Neutrophil (primary cell): ENCODE results near the gene MAGEA4.

ENCODE experiments used
- H3K27ac ChIP-seq: fragments of 200-600 bp; sonication (generic); 2 replicates; pipeline ENCODE4 v1.5.1; 2016; ENCODE audit warnings: mild to moderate bottlenecking, moderate library complexity
- H3K27me3 ChIP-seq: fragments of 200-600 bp; sonication (generic); 2 replicates; pipeline ENCODE4 v1.6.0; 2016; ENCODE audit warnings: mild to moderate bottlenecking
- H3K36me3 ChIP-seq: fragments of 200-600 bp; sonication (generic); 2 replicates; pipeline ENCODE4 v1.5.1; 2017
- H3K4me1 ChIP-seq, 2 experiments: fragments of 200-600 bp in 1 of 2; sonication (generic) in 1 of 2; 1 replicate in 1 of 2; 2 replicates in 1 of 2; pipeline versions ENCODE4 v1.5.1 to v1.6.1; 2013 to 2016; ENCODE audit warnings: low read depth in 1 of 2, low read length in 1 of 2, mild to moderate bottlenecking in 1 of 2, moderate library complexity in 1 of 2; ENCODE audit not compliant: control insufficient read depth in 1 of 2, insufficient read depth in 1 of 2
- H3K4me3 ChIP-seq, 2 experiments: fragments of 200-600 bp in 1 of 2; sonication (generic) in 1 of 2; 1 replicate in 1 of 2; 2 replicates in 1 of 2; pipeline ENCODE4 v1.5.1; 2013 to 2016; ENCODE audit warnings: low read depth in 1 of 2, low read length in 1 of 2, mild to moderate bottlenecking in 1 of 2, moderate library complexity in 1 of 2
- H3K9me3 ChIP-seq: fragments of 200-600 bp; sonication (generic); 2 replicates; pipeline ENCODE4 v1.5.1; 2016
- TF ChIP-seq, protein P1 (sequence below): fragments of 200-600 bp; sonication (generic); IDR thresholded peaks from 2 replicates; pipeline ENCODE4 v1.5.1; 2016; ENCODE audit warnings: antibody characterized with exemption

The MAGEA4 gene

DNA sequence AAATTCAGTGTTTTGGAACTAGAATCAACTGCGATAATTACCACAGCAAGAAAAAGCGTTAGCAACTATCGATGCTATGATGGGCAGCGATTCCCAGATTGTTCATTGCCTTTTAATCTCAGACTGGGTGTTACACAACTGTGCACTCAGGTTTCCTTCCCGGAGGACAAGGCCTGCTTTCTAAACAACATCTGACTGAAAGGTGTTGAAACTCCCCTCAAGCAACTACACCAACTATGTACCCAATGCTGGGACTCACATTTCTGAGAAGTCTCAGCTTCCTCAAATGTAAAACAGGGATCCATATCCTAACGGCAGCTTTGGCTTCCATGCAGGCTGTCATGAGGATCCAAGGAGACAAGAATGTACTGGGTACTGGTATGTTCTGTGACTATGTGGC lies 53.5 kb downstream of the MAGEA4 start:
- Histone ChIP-seq H3K4me3 (no peak overlapping the region), H3K27me3 (no peaks in the 10 kb centered on the region), H3K9me3 (no peaks in the 10 kb centered on the region), H3K36me3 (no peaks in the 10 kb centered on the region), H3K27ac (no peak overlapping the region), H3K4me1 (no peaks in the 10 kb centered on the region)
- TF ChIP-seq, protein P1, sequence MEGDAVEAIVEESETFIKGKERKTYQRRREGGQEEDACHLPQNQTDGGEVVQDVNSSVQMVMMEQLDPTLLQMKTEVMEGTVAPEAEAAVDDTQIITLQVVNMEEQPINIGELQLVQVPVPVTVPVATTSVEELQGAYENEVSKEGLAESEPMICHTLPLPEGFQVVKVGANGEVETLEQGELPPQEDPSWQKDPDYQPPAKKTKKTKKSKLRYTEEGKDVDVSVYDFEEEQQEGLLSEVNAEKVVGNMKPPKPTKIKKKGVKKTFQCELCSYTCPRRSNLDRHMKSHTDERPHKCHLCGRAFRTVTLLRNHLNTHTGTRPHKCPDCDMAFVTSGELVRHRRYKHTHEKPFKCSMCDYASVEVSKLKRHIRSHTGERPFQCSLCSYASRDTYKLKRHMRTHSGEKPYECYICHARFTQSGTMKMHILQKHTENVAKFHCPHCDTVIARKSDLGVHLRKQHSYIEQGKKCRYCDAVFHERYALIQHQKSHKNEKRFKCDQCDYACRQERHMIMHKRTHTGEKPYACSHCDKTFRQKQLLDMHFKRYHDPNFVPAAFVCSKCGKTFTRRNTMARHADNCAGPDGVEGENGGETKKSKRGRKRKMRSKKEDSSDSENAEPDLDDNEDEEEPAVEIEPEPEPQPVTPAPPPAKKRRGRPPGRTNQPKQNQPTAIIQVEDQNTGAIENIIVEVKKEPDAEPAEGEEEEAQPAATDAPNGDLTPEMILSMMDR, result no peak

DNA sequence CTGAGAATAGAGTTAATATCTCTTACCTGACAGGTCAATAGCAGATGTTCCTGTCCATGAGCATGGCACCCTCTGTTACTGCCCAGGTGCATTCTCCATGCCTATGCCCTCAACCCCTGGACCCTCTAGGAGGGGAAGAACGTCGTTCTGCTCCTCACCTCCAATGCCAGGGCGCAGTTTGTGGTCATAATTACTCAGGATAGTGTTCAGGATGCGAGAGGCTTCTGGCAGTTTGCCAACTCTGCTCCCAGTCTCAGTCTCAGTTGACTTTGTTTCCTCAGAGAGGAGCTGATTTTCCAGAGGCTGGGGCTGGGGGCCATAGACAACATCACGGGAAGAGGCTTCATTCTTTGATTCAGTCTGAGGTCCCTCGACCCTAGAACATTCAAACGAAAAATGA lies 57.3 kb downstream of the MAGEA4 start:
- Histone ChIP-seq H3K9me3 (no peaks in the 10 kb centered on the region), H3K27me3 (peaks cover 23% of the 10 kb centered on the region), H3K4me3 (no peak overlapping the region), H3K4me1 (no peaks in the 10 kb centered on the region), H3K36me3 (no peaks in the 10 kb centered on the region), H3K27ac (no peak overlapping the region)
- TF ChIP-seq, protein P1, result no peak

DNA sequence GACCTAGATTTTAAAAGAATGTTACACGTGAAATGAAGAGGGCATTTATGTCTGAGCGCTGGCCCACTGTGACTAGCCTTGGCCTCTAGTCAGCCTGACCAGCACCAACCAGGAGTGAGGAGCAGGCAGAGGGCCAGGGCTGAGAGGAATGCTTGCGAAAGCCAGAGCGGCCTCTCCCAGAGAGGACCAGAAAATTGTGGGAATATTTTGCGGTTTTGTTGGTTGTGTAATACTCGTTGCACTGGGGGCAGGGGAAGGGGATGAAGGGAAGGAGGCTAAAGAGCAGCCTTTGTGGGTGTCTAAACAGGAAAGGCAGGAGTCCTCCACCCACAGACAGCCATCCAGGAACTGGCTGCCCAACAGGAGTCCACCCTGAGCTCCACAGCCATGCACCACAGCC lies 58.0 kb downstream of the MAGEA4 start:
- TF ChIP-seq, protein P1, result no peak
- H3K27ac ChIP-seq, result no peak overlapping the region
- H3K4me1 ChIP-seq, result no peaks in the 10 kb centered on the region
- no peak overlapping the region for H3K4me3 ChIP-seq
- H3K9me3 ChIP-seq, result no peaks in the 10 kb centered on the region
- H3K36me3 ChIP-seq, result no peaks in the 10 kb centered on the region
- peaks cover 29% of the 10 kb centered on the region for H3K27me3 ChIP-seq

DNA sequence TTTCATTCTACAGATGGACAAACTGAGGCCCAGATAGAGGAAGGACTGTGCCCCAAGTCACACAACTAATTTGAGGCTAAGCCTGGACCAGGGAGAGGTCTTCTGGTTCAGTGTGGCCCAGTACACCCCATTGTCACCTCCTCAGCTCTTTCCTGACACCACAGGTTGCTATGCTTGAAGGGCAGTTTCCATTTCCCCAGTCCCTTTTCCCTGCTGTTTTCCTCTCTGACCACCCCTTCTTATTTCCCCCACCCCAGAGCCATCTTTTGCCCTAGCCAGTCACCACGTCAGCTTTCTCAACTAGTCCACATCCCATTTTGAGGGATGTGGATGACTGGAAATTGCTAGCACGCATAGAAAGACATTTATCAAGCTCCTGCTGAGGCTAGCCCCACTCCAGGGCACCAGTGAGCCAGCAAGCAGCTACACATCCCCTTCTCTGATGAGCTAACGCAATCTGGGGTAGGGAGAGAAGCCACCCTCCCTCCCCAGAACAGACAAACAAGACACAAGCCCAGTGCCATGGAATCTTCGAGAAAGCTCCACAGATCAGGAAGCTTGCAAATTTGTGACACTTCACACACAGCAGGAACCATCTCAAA lies 60.5 kb downstream of the MAGEA4 start:
- Histone ChIP-seq H3K9me3 (no peaks in the 10 kb centered on the region), H3K36me3 (no peaks in the 10 kb centered on the region), H3K27me3 (peaks cover 37% of the 10 kb centered on the region), H3K4me3 (no peak overlapping the region), H3K27ac (no peak overlapping the region), H3K4me1 (no peaks in the 10 kb centered on the region)
- TF ChIP-seq, protein P1, result no peak

DNA sequence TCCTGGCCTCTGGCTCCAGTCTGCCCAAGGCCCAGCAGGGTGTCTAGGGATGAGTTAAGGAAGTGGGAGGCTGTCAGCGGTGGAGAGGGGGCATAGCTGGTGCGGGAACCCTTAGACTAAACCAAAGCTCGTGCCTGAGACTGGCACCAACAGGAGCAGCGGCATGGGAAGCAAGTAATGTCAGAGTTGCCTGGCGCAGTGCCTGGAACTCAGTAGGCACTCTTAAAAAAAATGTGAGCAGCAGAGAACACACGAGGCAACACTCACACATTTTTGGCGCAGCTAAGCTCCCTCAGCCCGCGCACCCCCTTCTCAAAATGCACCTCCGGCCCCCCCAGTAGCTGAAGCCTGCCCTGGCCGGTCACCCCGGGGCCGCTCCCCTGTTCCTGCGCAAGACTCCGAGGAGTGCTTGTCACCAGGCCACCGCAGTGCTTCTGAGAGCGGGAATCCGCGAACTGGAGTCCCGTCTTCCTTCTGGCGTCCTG lies 61.2 kb downstream of the MAGEA4 start:
- Histone ChIP-seq H3K4me1 (no peaks in the 10 kb centered on the region), H3K36me3 (no peaks in the 10 kb centered on the region), H3K27me3 (peaks cover 37% of the 10 kb centered on the region), H3K27ac (no peak overlapping the region), H3K4me3 (no peak overlapping the region), H3K9me3 (no peaks in the 10 kb centered on the region)
- TF ChIP-seq, protein P1, result no peak
